Fibroblast of the aortic adventitia (primary cell): ENCODE measurements around the gene TMEM131L. TPM values are rescaled to one million over a fixed set of nuclear protein-coding genes. Genes with fewer than 3 reads are reported as not detected.

ENCODE experiments used
- DNase-seq: peaks from one replicate; pipeline ENCODE4 v3.0.0-alpha.2; 2010; ENCODE audit warnings: low read depth
- H3K4me3 ChIP-seq: 2 replicates; pipeline ENCODE4 v1.5.1; 2011; ENCODE audit warnings: low read depth, mild to moderate bottlenecking, control low read depth, low read length, moderate library complexity
- total RNA-seq: library from RNA; depleted of rRNA; stranded (reverse); fragments of >200 nt; gene quantifications from 2 replicates; pipeline ENCODE4 v1.2.3, GENCODE V29; 2012; ENCODE audit warnings: low replicate concordance
- TF ChIP-seq, protein P1 (sequence below): IDR thresholded peaks from 2 replicates; pipeline ENCODE4 v1.5.1; 2011; ENCODE audit warnings: mild to moderate bottlenecking, low read length, control low read depth, inconsistent platforms; ENCODE audit not compliant: insufficient read depth

The TMEM131L gene
- total RNA-seq, 1 donor, result 10.8 TPM

DNA sequence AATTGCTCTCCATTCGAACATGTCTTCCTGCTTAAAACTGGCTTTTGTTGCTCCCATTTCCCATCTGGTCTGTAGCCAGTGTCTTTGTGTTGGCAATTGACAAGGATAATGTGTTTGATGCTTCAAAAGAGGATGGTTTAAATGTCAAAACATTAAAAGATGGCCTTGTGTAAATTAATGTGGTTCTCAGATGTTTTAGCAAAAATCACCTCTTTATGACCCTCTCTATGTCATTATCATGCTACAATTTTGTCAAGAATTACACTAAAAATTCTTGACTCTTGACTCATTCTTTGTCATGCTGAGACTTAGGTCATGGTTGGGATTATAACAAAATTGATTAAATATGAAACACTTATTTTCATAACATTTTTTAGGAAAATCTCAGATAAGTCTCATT, 47.4 kb downstream of the TMEM131L start:
- peak; percentile 86 for DNase-seq
- H3K4me3 ChIP-seq, result no peak overlapping the region
- TF ChIP-seq, protein P1, sequence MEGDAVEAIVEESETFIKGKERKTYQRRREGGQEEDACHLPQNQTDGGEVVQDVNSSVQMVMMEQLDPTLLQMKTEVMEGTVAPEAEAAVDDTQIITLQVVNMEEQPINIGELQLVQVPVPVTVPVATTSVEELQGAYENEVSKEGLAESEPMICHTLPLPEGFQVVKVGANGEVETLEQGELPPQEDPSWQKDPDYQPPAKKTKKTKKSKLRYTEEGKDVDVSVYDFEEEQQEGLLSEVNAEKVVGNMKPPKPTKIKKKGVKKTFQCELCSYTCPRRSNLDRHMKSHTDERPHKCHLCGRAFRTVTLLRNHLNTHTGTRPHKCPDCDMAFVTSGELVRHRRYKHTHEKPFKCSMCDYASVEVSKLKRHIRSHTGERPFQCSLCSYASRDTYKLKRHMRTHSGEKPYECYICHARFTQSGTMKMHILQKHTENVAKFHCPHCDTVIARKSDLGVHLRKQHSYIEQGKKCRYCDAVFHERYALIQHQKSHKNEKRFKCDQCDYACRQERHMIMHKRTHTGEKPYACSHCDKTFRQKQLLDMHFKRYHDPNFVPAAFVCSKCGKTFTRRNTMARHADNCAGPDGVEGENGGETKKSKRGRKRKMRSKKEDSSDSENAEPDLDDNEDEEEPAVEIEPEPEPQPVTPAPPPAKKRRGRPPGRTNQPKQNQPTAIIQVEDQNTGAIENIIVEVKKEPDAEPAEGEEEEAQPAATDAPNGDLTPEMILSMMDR, result no peak

DNA sequence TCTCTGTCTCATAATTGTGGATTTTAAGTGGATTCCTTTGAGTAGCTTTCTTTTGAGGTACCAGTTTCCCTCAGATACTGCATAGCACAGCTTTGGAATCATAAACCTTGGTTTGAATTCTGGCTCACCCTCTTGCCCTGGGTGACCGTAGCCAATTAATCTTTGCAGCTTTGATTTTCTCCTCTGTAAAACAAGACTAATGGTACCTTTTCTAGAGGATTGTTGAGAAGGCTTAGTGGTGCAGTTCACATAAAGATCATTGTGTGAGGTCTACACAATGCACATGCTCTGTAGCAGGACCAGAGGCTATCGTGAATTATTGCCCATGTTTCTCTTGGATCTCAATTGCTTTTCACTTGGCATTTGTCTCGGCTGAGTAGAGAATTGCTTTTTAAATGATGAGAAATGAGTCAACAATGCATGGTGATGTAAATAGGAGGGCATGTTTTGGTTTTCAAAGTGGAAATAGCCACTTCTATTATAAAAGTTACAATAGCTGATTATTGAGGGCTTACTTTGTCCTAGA, 47.9 kb downstream of the TMEM131L start:
- peak; percentile 96 for DNase-seq
- no peak overlapping the region for H3K4me3 ChIP-seq

GRCh38 chr4:153514688-153515426, 48.7 kb downstream of the TMEM131L start:
- no peak for DNase-seq
- TF ChIP-seq, protein P1, result no peak
- H3K4me3 ChIP-seq, result no peak overlapping the region

More for the DNA sequence above, 47.9 kb downstream of the TMEM131L start:
- TF ChIP-seq, protein P1, result no peak

GRCh38 chr4:153517159-153517558, 51.0 kb downstream of the TMEM131L start:
- no peak overlapping the region for H3K4me3 ChIP-seq
- no peak for DNase-seq
- TF ChIP-seq, protein P1, result no peak

- no peak for DNase-seq
- TF ChIP-seq, protein P1, result no peak
- no peak overlapping the region for H3K4me3 ChIP-seq
Observed at GRCh38 chr4:153518001-153518400, 51.8 kb downstream of the TMEM131L start.

DNA sequence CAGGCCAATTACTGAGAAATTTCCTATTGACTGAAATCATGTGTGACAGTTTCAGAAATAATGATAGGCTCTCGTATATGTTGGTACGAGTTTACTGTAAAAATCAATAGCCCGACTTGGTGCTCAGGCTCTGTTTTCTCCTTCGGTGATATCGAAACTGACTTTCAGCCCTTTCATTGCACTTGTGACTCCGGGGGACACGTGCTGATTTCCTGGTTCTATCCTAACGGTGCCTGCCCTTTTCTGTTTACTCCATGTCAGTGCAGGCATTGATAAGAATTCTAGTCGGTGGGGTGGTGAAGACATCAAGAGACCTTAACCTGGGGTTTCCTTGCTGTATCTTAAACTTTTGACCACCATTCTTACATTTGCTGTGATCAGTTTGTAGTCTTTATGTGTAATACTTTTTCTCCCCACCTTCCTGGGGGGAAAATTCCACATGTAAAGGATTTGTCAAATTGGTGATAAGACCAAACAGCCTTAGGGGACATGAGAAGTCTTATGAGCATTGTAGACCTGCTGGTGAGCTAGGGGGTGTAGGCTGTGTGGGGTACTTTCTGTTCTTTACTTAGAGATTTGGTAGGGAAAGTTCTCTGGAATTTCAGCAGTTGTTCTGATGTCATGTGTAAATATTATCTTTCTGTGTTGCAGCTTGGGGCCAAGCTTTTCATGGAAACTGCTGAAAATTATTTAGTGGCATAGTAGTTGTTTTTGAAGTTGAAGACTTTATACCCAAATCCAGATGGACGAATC, 52.7 kb downstream of the TMEM131L start:
- DNase-seq, result peak; percentile 32
- H3K4me3 ChIP-seq, result no peak overlapping the region
- TF ChIP-seq, protein P1, result no peak
